SK-N-SH (cell line): ENCODE data around the gene SLC24A3. TPM values are rescaled to one million over a fixed set of nuclear protein-coding genes. Genes with fewer than 3 reads are reported as not detected.

Experiments used
- CTCF ChIA-PET: fragments of 300-600, 350-600 bp; formaldehyde crosslinking; extraction: SDS; loops from one replicate; lab custom pipeline; 2021; lab: Yijun Ruan, JAX
- POLR2A ChIA-PET: fragments of 350-600 bp; sonication (Branson Sonifier 250); formaldehyde crosslinking; extraction: SDS; loops from one replicate; lab custom pipeline; 2020; ENCODE audit warnings: antibody characterized with exemption, inconsistent platforms; lab: Yijun Ruan, JAX
- DNase-seq: peaks from one replicate; pipeline ENCODE4 v3.0.0; 2012
- H2AFZ ChIP-seq: fragments of 200-600 bp; sonication (generic); 2 replicates; pipeline ENCODE4 v1.8.1; 2016; ENCODE audit warnings: antibody characterized with exemption, mild to moderate bottlenecking, low read depth
- H3F3A ChIP-seq: fragments of 200-600 bp; sonication (generic); replicated peaks from 2 replicates; pipeline ENCODE3; 2016; ENCODE audit warnings: antibody characterized with exemption, mild to moderate bottlenecking; ENCODE audit not compliant: insufficient read depth
- H3K27ac ChIP-seq, 2 experiments: fragments of 200-500 bp in 1 of 2; fragments of 200-600 bp in 1 of 2; sonication (Bioruptor generic) in 1 of 2; sonication (generic), shearing (Covaris generic) in 1 of 2; 2 replicates each; pipeline versions ENCODE4 v1.5.1 to v1.6.1; 2014 to 2016; ENCODE audit warnings: low read depth in 2 of 2, inconsistent platforms in 1 of 2, low read length in 1 of 2, mild to moderate bottlenecking in 1 of 2, mixed read lengths in 1 of 2
- H3K27me3 ChIP-seq: fragments of 200-600 bp; sonication (generic), shearing (Covaris generic); 2 replicates; pipeline ENCODE4 v1.6.1; 2016; ENCODE audit warnings: mixed run types; ENCODE audit not compliant: insufficient read depth
- H3K36me3 ChIP-seq, 2 experiments: fragments of 200-500 bp in 1 of 2; fragments of 200-600 bp in 1 of 2; sonication (Bioruptor generic) in 1 of 2; sonication (generic) in 1 of 2; replicated peaks in 1 of 2; 2 replicates each; pipeline versions ENCODE3 to v1.5.1; 2014 to 2016; ENCODE audit warnings: low read length in 1 of 2, mild to moderate bottlenecking in 1 of 2; ENCODE audit not compliant: insufficient read depth in 2 of 2, control insufficient read depth in 1 of 2
- H3K4me1 ChIP-seq, 2 experiments: fragments of 200-500 bp in 1 of 2; fragments of 200-600 bp in 1 of 2; sonication (Bioruptor generic) in 1 of 2; sonication (generic), shearing (Covaris generic) in 1 of 2; 2 replicates each; pipeline versions ENCODE4 v1.5.1 to v1.6.1; 2014 to 2016; ENCODE audit warnings: low read depth in 1 of 2, low read length in 1 of 2, mixed run types in 1 of 2; ENCODE audit not compliant: insufficient read depth in 2 of 2, control insufficient read depth in 1 of 2
- H3K4me2 ChIP-seq: fragments of 200-600 bp; sonication (generic), shearing (Covaris generic); 2 replicates; pipeline ENCODE4 v1.6.1; 2017; ENCODE audit warnings: mixed run types
- H3K4me3 ChIP-seq, 2 experiments: fragments of 200-500 bp in 1 of 2; fragments of 200-600 bp in 1 of 2; sonication (Bioruptor generic) in 1 of 2; sonication (generic), shearing (Covaris generic) in 1 of 2; 2 replicates each; pipeline versions ENCODE4 v1.5.1 to v1.8.1; 2014 to 2016; ENCODE audit warnings: low read depth in 2 of 2, inconsistent platforms in 1 of 2, low read length in 1 of 2, mild to moderate bottlenecking in 1 of 2, mixed read lengths in 1 of 2, moderate library complexity in 1 of 2
- H3K79me2 ChIP-seq: fragments of 200-600 bp; sonication (generic); 2 replicates; pipeline ENCODE4 v1.8.1; 2017; ENCODE audit warnings: mild to moderate bottlenecking; ENCODE audit not compliant: insufficient read depth
- H3K9ac ChIP-seq: fragments of 200-600 bp; sonication (generic); 2 replicates; pipeline ENCODE4 v1.6.1; 2017; ENCODE audit warnings: mixed run types
- H3K9me2 ChIP-seq: fragments of 200-600 bp; sonication (generic); 2 replicates; pipeline ENCODE4 v1.6.1; 2017; ENCODE audit warnings: mixed run types
- H3K9me3 ChIP-seq: fragments of 200-600 bp; sonication (generic); 2 replicates; pipeline ENCODE4 v1.6.1; 2017; ENCODE audit warnings: mixed run types, mild to moderate bottlenecking, moderate library complexity
- H4K20me1 ChIP-seq: fragments of 200-600 bp; sonication (generic); 2 replicates; pipeline ENCODE4 v1.6.1; 2017; ENCODE audit warnings: mild to moderate bottlenecking, mixed run types; ENCODE audit not compliant: insufficient read depth
- FOXJ3 ChIP-seq: sonication (generic); formaldehyde crosslinking; IDR thresholded peaks from 2 replicates; pipeline ENCODE4 v1.5.1; 2020; ENCODE audit warnings: mild to moderate bottlenecking, missing genetic modification reagents
- GABPA ChIP-seq: IDR thresholded peaks from 2 replicates; pipeline ENCODE4 v1.4.0; 2012; ENCODE audit warnings: low read depth, mild to moderate bottlenecking
- NRF1 ChIP-seq: IDR thresholded peaks from 2 replicates; pipeline ENCODE4 v1.6.1; 2012; ENCODE audit warnings: low read depth, mild to moderate bottlenecking, low read length
- PBX3 ChIP-seq: IDR thresholded peaks from 2 replicates; pipeline ENCODE4; 2012
- REST ChIP-seq: IDR thresholded peaks from 2 replicates; pipeline ENCODE4 v1.6.1; 2012; ENCODE audit warnings: mild to moderate bottlenecking, low read depth, low read length, moderate library complexity
- RFX5 ChIP-seq: IDR thresholded peaks from 2 replicates; pipeline ENCODE4 v1.6.1; 2012; ENCODE audit warnings: mild to moderate bottlenecking, improper control_type of control experiment, low read length
- SIN3A ChIP-seq: IDR thresholded peaks from 2 replicates; pipeline ENCODE4 v1.6.1; 2012; ENCODE audit warnings: low read depth, mild to moderate bottlenecking, low read length, moderate library complexity, borderline replicate concordance
- TEAD4 ChIP-seq: IDR thresholded peaks from 2 replicates; pipeline ENCODE4 v1.4.0; 2012; ENCODE audit warnings: mild to moderate bottlenecking, borderline replicate concordance; ENCODE audit not compliant: insufficient read depth
- YY1 ChIP-seq: IDR thresholded peaks from 2 replicates; pipeline ENCODE4 v1.4.0; 2012; ENCODE audit warnings: low read depth, mild to moderate bottlenecking
- WGBS: methylation state at CpG from one replicate; pipeline ENCODE4 v1.1.6; 2017; ENCODE audit warnings: low lambda C conversion rate; 5-methylcytosine and 5-hydroxymethylcytosine counted together
- polyA plus RNA-seq, 3 experiments: library from polyadenylated mRNA; depleted of rRNA; stranded (reverse); fragments of >200 nt; gene quantifications; 2 replicates each; pipeline ENCODE4 v1.2.3, GENCODE V29; 2012
- TF ChIP-seq, protein P1 (sequence below): IDR thresholded peaks from 2 replicates; pipeline ENCODE4 v1.4.0; 2012; ENCODE audit warnings: low read depth, borderline replicate concordance
- TF ChIP-seq, protein P2 (sequence below): fragments of 150-350 bp; IDR thresholded peaks from 2 replicates; pipeline ENCODE4 v1.6.1; 2016; ENCODE audit warnings: mild to moderate bottlenecking, low read depth, low read length
- TF ChIP-seq, protein P3 (sequence below): IDR thresholded peaks from 2 replicates; pipeline ENCODE4 v1.4.0; 2012; ENCODE audit warnings: low read depth, borderline replicate concordance

SLC24A3 gene
- polyA plus RNA-seq, 1 of the 3 experiments (the other 2 are of a cell fraction) = not detected

GRCh38 chr20:19212821-19213502 lies 520 bp downstream of the SLC24A3 start:
- Histone ChIP-seq H3K9ac (no peak overlapping the region), H3K4me2 (no peak overlapping the region), H2AFZ (no peak overlapping the region), H3F3A (no peaks in the 10 kb centered on the region), H3K9me3 (no peaks in the 10 kb centered on the region), H3K27me3 (peaks cover 74% of the 10 kb centered on the region), H4K20me1 (no peaks in the 10 kb centered on the region), H3K9me2 (no peaks in the 10 kb centered on the region), H3K4me3 (no peak overlapping the region), H3K27ac (no peak overlapping the region), H3K79me2 (no peaks in the 10 kb centered on the region), H3K36me3 (no peaks in the 10 kb centered on the region), H3K4me1 (no peaks in the 10 kb centered on the region; a peak in 1 of 4 replicates)
- TF ChIP-seq RFX5 = no peak
- TF ChIP-seq, protein P1, sequence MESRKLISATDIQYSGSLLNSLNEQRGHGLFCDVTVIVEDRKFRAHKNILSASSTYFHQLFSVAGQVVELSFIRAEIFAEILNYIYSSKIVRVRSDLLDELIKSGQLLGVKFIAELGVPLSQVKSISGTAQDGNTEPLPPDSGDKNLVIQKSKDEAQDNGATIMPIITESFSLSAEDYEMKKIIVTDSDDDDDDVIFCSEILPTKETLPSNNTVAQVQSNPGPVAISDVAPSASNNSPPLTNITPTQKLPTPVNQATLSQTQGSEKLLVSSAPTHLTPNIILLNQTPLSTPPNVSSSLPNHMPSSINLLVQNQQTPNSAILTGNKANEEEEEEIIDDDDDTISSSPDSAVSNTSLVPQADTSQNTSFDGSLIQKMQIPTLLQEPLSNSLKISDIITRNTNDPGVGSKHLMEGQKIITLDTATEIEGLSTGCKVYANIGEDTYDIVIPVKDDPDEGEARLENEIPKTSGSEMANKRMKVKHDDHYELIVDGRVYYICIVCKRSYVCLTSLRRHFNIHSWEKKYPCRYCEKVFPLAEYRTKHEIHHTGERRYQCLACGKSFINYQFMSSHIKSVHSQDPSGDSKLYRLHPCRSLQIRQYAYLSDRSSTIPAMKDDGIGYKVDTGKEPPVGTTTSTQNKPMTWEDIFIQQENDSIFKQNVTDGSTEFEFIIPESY = no peak
- TF ChIP-seq, protein P2, sequence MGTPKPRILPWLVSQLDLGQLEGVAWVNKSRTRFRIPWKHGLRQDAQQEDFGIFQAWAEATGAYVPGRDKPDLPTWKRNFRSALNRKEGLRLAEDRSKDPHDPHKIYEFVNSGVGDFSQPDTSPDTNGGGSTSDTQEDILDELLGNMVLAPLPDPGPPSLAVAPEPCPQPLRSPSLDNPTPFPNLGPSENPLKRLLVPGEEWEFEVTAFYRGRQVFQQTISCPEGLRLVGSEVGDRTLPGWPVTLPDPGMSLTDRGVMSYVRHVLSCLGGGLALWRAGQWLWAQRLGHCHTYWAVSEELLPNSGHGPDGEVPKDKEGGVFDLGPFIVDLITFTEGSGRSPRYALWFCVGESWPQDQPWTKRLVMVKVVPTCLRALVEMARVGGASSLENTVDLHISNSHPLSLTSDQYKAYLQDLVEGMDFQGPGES = no peak
- no peak for TF ChIP-seq FOXJ3 (CRISPR knock-in tag)
- TF ChIP-seq, protein P3, sequence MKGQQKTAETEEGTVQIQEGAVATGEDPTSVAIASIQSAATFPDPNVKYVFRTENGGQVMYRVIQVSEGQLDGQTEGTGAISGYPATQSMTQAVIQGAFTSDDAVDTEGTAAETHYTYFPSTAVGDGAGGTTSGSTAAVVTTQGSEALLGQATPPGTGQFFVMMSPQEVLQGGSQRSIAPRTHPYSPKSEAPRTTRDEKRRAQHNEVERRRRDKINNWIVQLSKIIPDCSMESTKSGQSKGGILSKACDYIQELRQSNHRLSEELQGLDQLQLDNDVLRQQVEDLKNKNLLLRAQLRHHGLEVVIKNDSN = no peak
- TF ChIP-seq PBX3 = no peak
- no peak for TF ChIP-seq REST
- no peak for TF ChIP-seq NRF1
- TF ChIP-seq TEAD4 = no peak
- no peak for TF ChIP-seq SIN3A
- TF ChIP-seq YY1 = no peak
- no peak for TF ChIP-seq GABPA
- DNase-seq = peak; percentile 53
- ChIA-PET POLR2A (no interaction called here), CTCF (no interaction called here)
- WGBS = 13% methylated on average over 19 of the region's 58 CpGs
